A375 (cell line): Measurements from ENCODE around the gene PCDH11Y. TPM values are rescaled to one million over a fixed set of nuclear protein-coding genes. Genes with fewer than 3 reads are reported as not detected.

Experiments used
- small RNA-seq: library from RNA; depleted of rRNA; stranded (forward); fragments of <200 nt; gene quantifications from one replicate; pipeline ENCODE3, GENCODE V24; 2014
- total RNA-seq: library from RNA; depleted of rRNA; stranded (reverse); fragments of >200 nt; shearing (Covaris generic); gene quantifications from 2 replicates; pipeline ENCODE4 v1.2.3, GENCODE V29; 2014; rRNA removed

The PCDH11Y gene
- total RNA-seq, result not detected in 2 replicates

GRCh38 chrY:5000057-5000456 is at the start of gene PCDH11Y:
Gene PCDH11Y, plus strand, starts transcription at chrY:5000296. Its CDS starts 56,804 bp downstream, at chrY:5057100.

Small RNA genes within 50 kb of the gene (small RNA-seq; reads per million reads assigned to genes)
- not detected for gene RNU2-57P
- not detected for gene SNX3P1Y
